GM21576 (cell line): ENCODE data around the gene CBARP.

Experiments used
- ATAC-seq: cut with Tn5 transposase; IDR thresholded peaks from one replicate; pipeline ENCODE4 v1.9.1; 2021; ENCODE audit warnings: mild to moderate bottlenecking, moderate library complexity; ENCODE audit not compliant: unreplicated experiment

The CBARP gene

DNA sequence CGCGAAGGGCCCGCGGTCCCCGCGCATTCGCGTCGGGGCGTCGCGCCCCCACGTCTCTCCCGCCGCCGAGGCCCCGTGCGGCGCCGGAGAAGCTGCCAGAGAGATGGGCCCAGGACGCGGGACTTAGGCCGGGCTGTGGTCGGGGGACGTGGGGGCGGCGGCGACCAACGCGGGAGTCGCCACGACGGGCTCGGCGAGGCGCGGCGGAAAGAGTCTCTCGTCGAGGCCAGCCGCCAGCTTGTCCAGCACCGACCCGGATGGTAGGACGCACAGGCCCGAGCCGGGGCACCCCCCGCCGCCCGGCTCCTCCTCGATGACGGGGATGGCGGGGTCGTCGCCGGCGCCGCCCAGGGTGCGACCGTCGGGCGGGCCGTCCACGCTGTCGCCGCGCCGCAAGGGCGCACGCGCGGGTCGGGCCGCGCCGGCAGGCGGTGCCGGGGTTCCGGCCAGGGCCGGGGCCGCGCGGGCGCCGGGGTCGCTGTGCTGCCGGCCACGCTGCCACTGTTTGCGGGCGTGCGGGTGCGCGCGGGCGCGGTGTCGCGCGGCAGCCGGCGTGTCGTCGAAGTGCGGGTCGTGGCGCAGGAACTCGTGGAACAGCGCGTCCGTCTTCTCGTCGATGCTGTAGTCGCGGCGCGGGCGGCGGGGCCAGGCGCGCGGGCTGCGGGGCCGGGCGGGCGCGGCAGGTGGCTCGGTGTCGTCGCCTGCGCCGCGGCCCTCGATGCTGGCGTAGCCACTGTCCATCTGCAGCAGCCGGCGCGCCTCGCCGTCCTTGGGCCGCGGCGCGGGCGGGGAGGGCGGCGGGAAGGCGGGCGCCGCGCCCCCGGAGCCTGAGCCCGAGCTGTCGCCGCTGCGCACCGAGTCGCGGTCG lies 8.5 kb downstream of the CBARP start:
- ATAC-seq: no peak

DNA sequence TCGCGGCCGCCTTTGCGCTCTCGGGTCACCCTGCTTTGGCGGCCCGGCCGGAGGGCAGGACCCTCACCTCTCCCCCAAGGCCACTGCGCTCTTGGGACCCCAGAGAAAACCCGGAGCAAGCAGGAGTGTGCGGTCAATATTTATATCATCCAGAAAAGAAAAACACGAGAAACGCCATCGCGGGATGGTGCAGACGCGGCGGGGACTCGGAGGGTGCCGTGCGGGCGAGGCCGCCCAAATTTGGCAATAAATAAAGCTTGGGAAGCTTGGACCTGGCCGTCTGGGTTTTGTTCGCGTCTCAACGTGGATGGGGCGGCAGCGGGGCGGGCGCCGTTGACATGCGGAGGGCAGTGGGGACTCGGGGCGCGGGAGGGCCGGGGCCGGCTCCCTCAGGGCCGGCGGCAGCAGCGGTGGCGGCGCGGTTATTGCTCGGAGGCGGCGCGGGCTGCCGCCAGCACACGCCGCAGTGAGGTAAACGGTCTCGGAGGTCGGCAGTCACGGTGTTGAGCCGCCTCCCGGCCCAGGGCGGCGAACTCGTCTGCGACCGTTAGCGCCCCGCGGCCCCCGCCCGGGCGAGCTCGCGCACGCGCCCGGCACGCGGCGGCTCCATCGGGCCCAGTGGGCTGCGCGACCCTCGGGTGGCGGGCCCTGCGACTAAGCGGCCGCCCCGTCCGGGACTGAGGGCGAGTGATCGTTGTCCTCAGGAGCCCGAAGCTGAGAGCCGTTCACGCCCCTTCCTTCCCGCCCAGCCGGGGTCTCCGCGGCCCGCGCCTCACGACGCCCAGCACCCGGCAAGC lies 9.4 kb downstream of the CBARP start:
- no peak for ATAC-seq

DNA sequence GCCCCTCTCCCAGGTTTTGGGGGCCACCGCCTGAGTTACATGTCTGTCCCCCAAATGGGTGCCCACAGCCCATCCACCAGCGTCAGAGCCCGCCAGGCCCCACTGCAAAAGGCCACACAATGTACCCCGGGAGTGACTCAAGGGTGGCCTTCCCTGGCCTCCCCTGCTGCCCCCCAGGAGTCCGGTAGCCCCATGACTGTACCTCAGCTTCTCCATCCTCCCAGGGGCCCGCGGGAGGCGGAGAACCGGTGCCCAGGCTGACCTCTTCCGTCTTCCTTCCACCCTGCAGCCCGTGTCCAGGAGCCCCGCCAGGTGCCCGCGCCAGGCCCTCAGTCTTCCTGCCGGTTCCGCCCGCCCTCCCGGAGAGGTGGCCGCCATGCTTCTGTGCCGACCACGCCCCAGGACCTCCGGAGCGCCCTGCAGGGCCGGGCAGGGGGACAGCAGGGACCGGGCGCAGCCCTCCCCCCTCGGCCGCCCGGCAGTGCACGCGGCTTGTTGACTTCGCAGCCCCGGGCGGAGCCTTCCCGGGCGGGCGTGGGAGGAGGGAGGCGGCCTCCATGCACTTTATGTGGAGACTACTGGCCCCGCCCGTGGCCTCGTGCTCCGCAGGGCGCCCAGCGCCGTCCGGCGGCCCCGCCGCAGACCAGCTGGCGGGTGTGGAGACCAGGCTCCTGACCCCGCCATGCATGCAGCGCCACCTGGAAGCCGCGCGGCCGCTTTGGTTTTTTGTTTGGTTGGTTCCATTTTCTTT lies 10.3 kb downstream of the CBARP start:
- ATAC-seq: no peak

DNA sequence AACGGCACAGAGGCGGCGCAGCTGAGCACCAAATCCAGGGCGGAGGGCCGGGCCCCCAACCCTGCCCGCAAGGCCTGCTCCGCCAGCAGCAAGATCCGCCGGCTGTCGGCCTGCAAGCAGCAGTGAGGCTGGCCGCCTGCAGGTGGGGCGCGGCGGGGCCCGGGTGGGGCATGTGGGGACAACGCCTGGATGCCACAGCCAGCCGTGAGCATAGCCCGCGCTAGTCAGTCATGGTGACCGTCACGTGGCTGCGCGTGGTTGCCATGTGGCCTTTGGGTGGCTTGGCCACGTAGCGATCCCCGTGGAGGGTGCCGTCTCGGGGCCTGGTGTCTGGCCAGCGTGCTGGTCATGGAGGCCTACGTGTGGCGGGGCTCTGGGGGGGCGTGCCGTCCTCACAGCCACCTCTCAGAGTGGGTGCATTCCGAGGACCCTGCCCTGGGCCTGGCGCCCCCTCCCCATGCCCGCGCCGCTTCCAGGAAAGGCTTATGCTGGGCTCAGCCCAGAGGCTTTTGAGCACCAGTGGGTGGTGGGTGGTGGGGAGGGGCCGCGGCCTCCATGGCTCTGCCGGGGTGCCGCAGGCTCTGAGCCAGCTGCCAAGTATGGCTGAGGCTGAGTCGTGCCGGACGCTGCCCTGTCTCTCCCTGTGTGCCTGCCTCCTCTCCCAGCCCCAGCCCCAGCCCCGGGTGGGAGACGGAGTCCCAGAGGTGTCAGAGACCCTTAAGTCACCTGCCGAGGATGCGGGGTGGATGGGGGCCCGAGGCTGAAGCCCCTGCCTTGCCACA lies 11.1 kb downstream of the CBARP start:
- ATAC-seq: no peak

DNA sequence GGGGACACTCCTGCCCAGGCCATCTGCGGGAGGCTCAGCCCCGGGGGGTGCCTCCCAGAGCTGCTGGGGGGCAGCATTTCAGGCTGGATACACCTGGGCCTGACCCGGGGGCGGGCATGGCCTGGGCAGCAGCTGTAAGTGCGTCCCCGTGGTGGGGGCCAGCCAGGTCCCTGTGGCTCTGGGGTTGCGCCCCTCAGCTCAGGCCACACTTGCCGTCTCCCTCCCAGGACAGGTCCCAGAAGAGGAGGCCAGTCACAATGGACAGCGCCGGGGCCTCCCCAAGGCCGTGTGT lies 11.6 kb downstream of the CBARP start:
- ATAC-seq: no peak

DNA sequence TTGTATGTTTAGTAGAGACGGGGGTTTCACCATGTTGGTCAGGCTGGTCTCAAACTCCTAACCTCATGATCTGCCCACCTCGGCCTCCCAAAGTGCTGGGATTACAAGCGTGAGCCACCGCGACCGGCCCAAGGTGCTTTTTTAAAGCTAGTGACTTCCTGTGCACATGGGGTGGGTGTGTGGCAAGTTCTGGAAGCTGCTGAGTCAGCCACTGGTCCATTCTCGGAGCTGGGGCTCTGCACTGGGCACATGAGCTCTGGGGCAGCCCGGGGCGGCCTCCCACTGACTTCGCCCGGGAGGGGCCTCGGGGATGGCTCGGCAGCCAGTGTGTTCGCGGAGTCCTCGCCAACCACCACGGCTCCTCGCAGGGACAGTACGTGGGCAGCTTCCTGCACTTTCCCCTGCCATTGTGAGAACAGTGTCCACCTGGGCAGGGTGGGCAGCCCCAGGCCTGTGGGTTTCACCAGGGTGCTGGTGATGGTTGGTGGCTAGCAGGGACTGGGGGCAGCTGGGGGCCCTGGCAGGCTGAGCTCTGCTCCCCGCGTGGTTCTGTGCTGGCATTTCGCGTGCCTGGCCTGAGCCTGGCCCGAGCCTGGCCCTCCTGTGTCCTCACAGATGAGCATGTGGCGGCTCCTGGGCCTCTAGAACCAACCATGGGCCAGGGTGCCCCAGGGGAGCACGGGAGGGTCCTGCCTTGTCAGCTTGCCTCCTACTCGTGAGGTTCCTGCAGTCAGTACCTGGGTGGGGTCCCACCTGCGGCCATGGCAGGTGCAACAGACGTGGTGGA lies 12.2 kb downstream of the CBARP start:
- no peak for ATAC-seq

DNA sequence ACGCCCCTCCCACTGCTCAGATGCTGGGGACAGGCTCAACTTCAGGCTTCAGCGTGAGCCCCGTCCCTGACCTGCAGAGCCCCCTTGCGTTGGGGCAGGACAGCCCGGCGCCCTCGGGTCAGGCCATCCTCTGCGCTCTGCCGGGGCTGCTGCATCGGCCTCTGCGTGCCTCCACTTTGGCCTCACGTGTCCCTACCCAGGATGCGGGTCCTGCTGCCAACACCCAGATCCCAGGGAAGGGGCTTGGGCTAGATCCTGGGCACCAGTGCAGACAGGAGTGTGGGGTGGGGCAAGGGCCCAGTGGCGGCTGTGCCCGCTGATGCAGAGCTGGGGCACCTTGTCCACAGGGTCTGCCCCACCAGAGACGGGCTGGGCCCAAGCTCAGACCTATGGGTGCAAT lies 13.0 kb downstream of the CBARP start:
- no peak for ATAC-seq

DNA sequence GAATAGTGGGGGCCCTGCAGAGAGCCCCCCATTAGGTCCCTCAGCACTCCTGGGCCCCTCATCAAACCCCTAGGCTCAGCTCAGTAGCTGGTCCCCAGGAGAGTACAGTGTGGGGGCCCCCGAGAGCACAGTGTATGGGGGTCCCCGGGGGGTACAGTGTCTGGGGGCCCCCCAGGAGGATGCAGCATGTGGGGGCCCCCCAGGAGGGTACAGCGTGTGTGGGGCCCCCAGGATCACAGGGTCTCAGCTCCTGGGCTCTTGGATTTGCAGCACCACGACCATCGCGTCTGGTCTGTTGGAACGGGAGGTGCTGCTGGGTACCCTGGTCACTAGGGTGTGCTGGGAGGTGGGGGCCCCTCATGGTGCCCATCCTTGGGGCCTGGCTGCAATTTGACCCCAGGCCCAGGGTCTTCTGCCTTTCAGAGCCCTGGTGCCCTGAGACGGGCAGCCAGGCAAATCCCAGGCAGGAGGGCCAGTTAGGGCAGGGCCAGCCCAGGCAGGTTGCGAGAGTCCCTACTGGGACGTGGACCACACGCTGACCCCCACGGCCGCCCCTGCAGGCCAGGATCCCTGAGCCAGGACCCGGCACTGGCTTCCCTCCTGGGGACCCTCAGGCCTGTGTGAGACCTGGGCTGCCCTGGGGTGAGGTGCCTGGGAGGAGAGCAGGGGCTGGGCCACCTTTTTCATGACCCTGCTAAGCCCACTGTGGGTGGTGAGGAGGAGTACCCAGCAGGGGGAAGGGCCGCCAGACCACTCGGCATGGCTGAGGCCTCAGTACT lies 13.6 kb downstream of the CBARP start:
- no peak for ATAC-seq

DNA sequence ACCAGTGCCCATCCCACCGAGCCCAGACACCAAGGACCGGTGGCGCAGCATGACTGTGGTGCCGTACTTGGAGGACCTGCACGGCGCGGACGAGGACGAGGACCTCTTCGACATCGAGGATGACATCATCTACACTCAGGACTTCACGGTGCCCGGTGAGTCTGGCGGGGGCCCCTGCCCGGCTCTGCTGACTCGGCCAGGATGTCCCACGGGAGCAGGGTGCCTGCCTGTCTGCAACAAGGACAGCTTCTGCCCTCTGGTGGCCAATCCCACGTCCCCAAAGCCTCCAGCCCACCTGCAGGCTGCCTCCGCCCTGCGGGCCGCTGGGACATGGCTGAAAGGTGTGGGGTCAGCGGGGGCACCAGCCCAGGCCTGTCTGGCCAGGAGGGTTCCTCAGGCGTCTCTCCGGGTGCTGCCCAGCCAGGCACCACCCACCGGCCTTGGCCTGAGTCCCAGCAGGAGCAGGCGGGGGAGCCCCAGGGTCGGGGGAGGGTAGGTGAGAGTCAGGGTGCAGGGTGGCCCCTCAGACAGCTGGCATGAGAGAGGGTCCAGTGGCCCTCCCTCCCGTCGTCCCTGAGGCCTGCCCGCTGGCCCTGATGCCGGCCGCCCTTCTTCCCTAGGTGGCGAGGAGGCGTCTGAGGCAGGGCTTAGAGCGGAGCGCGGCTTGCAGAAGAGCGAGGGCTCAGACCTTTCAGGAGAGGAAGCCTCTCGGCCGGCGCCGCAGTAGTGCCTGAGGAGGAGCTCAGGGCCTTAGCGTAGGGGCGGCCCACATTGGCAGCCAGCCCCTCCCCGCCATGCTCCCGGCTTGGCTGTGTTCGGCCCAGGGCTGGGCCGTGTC lies 14.6 kb downstream of the CBARP start:
- ATAC-seq: no peak

DNA sequence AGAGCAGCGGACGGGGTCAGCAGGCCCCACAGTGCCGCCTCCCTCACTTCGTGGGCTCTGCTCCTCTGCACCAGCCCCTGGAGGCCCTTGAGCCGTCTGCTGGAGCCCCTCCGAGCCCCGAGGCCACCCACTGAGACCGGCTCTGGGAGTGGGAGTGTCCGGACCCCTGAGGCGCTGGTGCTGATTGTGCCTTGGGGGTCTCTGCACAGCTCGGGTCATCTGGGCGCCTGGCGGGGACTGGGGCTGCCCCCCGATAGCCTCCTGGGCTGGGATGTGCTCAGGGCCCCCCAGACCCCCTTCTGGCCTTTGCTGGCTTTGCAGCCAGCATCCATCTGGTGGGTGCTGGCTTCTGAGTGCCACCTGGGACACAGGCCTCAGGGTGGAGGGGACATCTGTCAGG lies 15.4 kb downstream of the CBARP start:
- ATAC-seq: no peak

DNA sequence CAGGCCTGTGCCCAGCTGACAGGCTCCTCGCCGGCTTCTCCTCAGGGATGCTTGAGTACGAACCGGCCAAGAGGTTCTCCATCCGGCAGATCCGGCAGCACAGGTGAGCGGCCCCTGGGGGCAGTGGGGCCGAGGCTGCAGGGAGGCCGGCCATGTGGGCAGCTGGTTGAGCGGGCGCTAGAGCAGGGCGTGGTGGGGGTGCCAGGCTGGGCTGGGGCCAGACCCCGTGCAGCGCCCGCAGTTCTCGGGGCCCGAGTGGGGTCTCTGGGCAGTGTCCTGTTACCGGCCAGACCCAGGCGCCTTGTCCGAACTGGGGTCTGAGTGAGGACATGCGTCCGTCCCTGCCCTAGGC lies 15.9 kb downstream of the CBARP start:
- no peak for ATAC-seq

DNA sequence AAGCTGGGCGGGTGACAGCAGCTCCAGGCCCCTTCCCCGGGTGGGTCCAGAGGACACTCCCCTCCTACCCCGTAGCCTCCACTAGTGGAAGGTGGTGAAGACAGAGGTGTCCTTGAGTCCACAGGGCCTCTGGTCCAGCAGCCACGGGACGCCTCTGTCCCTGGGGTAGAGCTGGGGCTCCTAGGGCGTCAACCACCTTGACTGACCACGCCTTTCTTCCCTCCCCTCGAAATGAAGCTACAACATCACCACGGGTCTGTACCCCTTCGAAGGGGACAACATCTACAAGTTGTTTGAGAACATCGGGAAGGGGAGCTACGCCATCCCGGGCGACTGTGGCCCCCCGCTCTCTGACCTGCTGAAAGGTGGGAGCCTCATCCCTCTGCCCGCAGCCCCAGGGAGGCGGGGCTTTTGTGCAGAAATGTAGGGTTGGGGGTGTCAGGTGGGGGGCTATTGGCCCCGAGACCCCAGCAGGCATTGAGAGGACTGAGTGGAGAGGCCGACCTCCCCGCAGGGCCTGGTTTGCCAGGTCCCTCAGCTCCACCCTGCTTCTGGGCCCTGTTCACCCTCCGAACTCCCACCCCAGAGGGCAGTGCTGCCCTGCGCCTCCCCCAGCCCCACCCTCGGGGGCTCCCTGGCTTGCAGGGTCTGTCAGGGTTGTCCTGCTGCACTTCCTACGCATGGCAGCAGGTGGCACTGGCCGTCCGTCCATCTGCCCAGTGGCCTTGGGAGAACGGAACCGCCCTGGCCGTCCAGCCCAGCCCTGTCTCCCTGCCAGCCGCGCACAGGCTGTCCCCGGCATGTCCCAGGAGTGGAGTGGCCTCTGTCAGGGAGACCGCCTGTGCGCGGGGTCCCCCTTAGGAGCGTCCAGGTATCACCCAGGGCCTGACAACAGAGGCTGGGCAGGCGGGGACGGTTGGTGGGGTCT lies 16.6 kb downstream of the CBARP start:
- ATAC-seq: no peak

DNA sequence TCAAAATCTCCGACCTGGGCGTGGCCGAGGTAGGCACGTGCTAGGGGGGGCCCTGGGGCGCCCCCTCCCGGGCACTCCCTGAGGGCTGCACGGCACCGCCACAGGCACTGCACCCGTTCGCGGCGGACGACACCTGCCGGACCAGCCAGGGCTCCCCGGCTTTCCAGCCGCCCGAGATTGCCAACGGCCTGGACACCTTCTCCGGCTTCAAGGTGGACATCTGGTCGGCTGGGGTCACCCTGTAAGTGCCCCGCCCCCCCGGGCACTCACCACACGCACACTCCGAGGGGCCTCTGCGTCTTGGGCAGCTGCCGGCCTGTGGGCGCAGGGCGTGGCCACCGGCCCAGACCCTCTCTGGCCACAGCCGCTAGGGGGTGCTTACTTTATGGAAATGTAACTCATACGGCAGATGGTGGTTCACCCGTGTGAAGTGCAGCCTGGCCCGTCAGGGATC lies 17.3 kb downstream of the CBARP start:
- ATAC-seq: no peak

DNA sequence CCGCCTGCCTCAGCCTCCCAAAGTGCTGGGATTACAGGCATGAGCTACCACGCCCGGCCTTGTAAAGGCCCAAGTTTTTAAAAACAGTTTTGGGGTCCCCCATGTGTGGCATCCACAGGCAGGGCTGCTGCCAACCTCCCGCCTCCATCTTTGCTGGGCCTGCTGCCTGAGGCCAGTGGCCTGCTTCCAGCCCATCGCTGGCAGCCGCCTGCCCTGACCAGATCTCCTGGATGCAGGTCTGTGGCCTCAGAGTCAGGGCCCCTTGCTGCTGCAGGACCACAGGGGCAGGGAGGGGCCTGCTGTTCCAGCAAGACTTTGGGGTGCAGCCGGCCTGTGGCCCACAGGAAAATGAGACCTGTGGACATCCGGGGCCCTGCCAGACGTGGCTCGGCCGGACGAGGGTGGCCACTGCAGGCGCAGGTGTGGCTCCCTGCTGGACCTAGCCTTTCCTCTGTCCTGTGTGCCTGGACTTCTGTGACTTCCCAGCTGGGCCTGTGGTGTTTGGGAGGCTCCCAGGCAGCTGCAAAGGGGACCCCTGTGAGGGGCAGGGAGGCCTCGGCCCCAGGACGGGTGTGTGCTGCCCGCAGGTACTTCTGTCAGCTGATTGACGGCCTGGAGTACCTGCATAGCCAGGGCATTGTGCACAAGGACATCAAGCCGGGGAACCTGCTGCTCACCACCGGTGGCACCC lies 17.9 kb downstream of the CBARP start:
- no peak for ATAC-seq

DNA sequence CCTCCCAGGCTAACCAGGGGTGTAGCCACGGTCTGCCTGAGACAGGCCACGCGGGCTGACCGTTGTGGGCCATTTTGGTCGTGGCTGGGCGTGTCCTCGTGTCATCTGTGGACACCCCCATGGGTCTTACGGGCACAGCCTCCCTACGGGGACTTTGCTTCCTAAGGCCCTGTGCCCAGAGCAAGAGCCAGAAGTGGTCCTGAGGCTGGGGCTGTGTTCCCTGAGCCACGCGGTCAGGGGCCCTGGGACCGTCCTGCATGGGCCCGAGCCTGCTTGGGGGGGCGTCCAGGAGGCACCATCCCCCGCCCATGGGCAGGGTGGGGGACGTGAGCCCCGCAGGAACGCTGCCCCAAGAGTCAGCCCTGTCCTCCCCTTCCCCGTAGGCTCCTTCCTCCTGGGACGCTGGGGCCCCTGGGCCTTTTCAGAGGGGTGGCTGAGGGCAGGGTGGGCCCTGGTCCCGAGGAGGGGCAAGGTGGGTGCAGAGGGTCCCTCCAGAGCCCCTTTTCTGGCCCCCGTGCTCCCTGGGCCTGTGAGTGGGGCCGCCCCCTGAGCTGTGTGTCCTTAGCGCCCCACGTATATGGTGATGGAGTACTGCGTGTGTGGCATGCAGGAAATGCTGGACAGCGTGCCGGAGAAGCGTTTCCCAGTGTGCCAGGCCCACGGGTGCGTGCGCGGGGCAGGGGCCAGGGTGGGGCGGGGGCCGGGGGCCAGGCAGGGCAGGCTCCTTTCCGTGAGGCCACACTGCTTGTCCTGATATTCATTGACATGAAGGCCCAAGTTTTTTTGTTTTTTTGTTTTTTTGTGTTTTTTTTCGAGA lies 18.8 kb downstream of the CBARP start:
- no peak for ATAC-seq

DNA sequence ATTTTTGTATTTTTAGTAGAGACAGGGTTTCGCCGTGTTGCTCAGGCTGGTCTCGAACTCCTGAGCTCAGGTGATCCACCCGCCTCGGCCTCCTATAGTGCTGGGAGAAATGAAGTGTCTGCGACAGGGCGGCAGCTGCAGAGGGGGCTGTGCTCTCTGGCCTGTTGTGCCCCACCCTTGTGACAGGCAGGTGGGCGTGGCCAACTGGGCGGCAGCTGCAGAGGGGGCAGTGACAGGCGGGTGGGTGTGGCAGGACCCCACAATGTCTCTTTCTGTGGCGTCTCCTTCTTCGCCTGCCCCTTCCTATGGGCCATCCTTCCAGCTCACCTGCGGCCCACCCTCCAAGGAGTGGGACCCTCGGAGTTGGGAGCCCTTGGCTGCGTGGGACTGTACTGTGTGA lies 20.4 kb downstream of the CBARP start:
- ATAC-seq: no peak
